ENCODE results near the gene FILIP1L. TPM values are rescaled to one million over a fixed set of nuclear protein-coding genes. Genes with fewer than 3 reads are reported as not detected.

FILIP1L gene
- polyA plus RNA-seq, 3 donors: 0.13 to 0.40 (median 0.25) TPM

DNA sequence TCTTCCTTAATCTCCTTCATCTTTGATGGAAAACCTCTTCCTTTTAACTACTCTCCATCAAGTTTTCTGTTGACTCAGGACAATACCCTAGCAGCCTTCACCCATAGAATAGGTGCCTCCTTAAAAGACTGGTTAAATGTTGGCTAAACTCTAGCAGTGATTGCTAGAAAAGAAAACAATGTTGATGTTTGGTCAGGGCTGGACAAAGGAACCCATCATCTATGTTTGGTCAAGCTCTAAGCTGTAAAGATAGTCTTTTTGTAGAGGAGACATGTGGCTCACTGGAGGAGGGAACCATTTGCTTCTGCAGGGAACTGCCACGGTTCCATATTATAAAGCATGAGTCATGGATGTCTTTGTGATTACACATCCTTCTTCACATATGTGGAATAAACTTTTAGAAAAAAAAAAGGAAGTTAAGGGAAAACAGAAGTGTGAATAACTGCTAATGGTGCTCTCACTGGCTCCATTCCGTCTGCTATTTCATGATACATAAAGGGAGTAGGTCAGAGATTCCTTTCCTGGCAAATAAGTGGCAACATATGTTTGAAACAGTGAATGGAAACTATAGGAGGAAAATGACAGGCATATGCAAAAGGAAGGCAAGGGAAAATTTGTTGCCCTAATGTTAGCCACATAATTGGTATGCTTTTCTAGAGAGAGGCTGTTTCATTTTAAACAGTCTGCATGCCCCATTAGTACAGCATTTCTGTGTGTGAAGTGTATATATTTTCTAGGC, 218.4 kb downstream of the FILIP1L start:
- TF ChIP-seq, protein P1, sequence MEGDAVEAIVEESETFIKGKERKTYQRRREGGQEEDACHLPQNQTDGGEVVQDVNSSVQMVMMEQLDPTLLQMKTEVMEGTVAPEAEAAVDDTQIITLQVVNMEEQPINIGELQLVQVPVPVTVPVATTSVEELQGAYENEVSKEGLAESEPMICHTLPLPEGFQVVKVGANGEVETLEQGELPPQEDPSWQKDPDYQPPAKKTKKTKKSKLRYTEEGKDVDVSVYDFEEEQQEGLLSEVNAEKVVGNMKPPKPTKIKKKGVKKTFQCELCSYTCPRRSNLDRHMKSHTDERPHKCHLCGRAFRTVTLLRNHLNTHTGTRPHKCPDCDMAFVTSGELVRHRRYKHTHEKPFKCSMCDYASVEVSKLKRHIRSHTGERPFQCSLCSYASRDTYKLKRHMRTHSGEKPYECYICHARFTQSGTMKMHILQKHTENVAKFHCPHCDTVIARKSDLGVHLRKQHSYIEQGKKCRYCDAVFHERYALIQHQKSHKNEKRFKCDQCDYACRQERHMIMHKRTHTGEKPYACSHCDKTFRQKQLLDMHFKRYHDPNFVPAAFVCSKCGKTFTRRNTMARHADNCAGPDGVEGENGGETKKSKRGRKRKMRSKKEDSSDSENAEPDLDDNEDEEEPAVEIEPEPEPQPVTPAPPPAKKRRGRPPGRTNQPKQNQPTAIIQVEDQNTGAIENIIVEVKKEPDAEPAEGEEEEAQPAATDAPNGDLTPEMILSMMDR (IDR thresholded peaks at IDR 0.05): no peak
- H3K4me1 Mint-ChIP-seq: peaks cover 30% of the 10 kb centered on the region
- no peaks in the 10 kb centered on the region for H4K20me1 ChIP-seq (ENCODE audit: insufficient read depth, low read length)
- peak overlapping the region; percentile 71 for H3K4me2 ChIP-seq (replicated peaks; ENCODE audit: extremely low read depth, low read length, poor library complexity, severe bottlenecking)
- peak overlapping the region; percentile 24 to 94 for H3K27ac ChIP-seq (ENCODE audit: low read depth in 1 of 2, low read length in 2 of 2)
- peak overlapping the region; percentile 57 to 83 for H3K4me3 Mint-ChIP-seq
- H3K79me2 ChIP-seq (ENCODE audit: insufficient read depth, low read length): no peaks in the 10 kb centered on the region
- H3K36me3 ChIP-seq (replicated peaks in 1 of 2; ENCODE audit: control insufficient read depth in 1 of 2, insufficient read depth in 2 of 2, low read length in 2 of 2): no peaks in the 10 kb centered on the region
- H3K36me3 Mint-ChIP-seq: no peaks in the 10 kb centered on the region
- H3K4me1 ChIP-seq (ENCODE audit: control insufficient read depth in 1 of 2, insufficient read depth in 2 of 2, low read length in 2 of 2): peaks cover 32 to 35% of the 10 kb centered on the region in 2 donors
- peak overlapping the region; percentile 62 for H3K9ac ChIP-seq (ENCODE audit: insufficient read depth, low read length, poor library complexity, severe bottlenecking)
- H3K9me3 Mint-ChIP-seq: peaks cover 0 to 4% (median 0%) of the 10 kb centered on the region in 7 donors
- H3K4me3 ChIP-seq (replicated peaks in 1 of 3; ENCODE audit: low read depth in 2 of 3, low read length in 3 of 3): peak overlapping the region; percentile 30 to 60 (median 56)
- H3K9me3 ChIP-seq (replicated peaks in 1 of 2; ENCODE audit: control insufficient read depth in 1 of 2, insufficient read depth in 1 of 2, low read length in 2 of 2): no peaks in the 10 kb centered on the region
- DNase-seq: peak; percentile 85 to 95 (median 93)
- intact Hi-C loops (cut with micrococcal nuclease): loop anchor here in 1 of 2 donors (10.0 kb wide), 1 partner anchor 149 kb away; no protein-coding TSS in a partner anchor
- peak overlapping the region; percentile 93 to 98 (median 97) for H3K27ac Mint-ChIP-seq
- no peaks in the 10 kb centered on the region for H3K27me3 ChIP-seq (ENCODE audit: control insufficient read depth in 2 of 2, insufficient read depth in 2 of 2, low read length in 2 of 2)
- H2AFZ ChIP-seq (ENCODE audit: insufficient read depth, low read depth, low read length, poor library complexity, severe bottlenecking): peak overlapping the region; percentile 10
- no peaks in the 10 kb centered on the region for H3K27me3 Mint-ChIP-seq (ENCODE audit: low read depth in 3 of 3)
- WGBS (ENCODE audit: insufficient coverage): 0% methylated on average over 1 of the region's 2 CpGs

DNA sequence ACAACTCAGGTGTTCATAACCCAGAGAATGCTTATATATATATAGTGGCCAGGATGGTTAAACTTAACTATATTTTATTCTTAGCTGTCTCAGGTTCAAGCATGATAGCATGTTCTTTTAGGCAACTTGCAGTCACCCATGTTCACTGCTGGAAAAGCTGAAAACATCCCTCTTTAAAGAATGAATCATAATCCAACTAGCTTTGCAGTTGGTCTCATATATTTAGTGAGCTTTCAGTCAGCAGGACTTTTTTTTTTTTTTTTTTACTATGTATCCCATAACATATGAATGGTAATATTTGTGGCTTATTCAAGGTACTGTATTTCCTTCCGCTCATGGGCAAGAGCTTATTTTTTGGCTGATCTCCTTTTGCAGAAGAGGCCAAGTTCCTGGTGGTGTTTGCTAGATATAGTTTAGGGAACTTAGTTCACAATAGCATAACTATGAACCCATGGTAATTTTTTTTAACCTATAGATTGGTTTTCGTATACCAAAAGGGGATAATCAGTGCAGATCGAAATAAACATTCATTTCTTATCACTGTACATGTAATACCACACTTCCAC, 219.1 kb downstream of the FILIP1L start:
- Histone ChIP-seq H3K36me3 (replicated peaks in 1 of 2; ENCODE audit: control insufficient read depth in 1 of 2, insufficient read depth in 2 of 2, low read length in 2 of 2) (no peaks in the 10 kb centered on the region), H3K27me3 (ENCODE audit: control insufficient read depth in 2 of 2, insufficient read depth in 2 of 2, low read length in 2 of 2) (no peaks in the 10 kb centered on the region), H3K27ac (ENCODE audit: low read depth in 1 of 2, low read length in 2 of 2) (peak overlapping the region; percentile 24 to 94), H3K9ac (ENCODE audit: insufficient read depth, low read length, poor library complexity, severe bottlenecking) (no peak overlapping the region), H3K4me2 (replicated peaks; ENCODE audit: extremely low read depth, low read length, poor library complexity, severe bottlenecking) (peak overlapping the region; percentile 71), H3K4me3 (replicated peaks in 1 of 3; ENCODE audit: low read depth in 2 of 3, low read length in 3 of 3) (peak overlapping the region in 1 of 3 experiments; percentile 60), H3K79me2 (ENCODE audit: insufficient read depth, low read length) (no peaks in the 10 kb centered on the region), H3K9me3 (replicated peaks in 1 of 2; ENCODE audit: control insufficient read depth in 1 of 2, insufficient read depth in 1 of 2, low read length in 2 of 2) (no peaks in the 10 kb centered on the region), H4K20me1 (ENCODE audit: insufficient read depth, low read length) (no peaks in the 10 kb centered on the region), H2AFZ (ENCODE audit: insufficient read depth, low read depth, low read length, poor library complexity, severe bottlenecking) (peak overlapping the region; percentile 10), H3K4me1 (ENCODE audit: control insufficient read depth in 1 of 2, insufficient read depth in 2 of 2, low read length in 2 of 2) (peaks cover 26 to 28% of the 10 kb centered on the region in 2 donors)
- 0% methylated on average over 1 of the region's 3 CpGs for WGBS (ENCODE audit: insufficient coverage)
- peak overlapping the region; percentile 93 to 98 (median 97) for H3K27ac Mint-ChIP-seq
- H3K27me3 Mint-ChIP-seq (ENCODE audit: low read depth in 3 of 3): no peaks in the 10 kb centered on the region
- intact Hi-C loops (cut with micrococcal nuclease): loop anchor here in 1 of 2 donors (10.0 kb wide), 1 partner anchor 150 kb away; no protein-coding TSS in a partner anchor
- TF ChIP-seq, protein P1 (IDR thresholded peaks at IDR 0.05): no peak
- peaks cover 0 to 4% (median 0%) of the 10 kb centered on the region in 7 donors for H3K9me3 Mint-ChIP-seq
- peak overlapping the region in 1 of 2 donors; percentile 51 for H3K4me3 Mint-ChIP-seq
- H3K4me1 Mint-ChIP-seq: peaks cover 23% of the 10 kb centered on the region
- H3K36me3 Mint-ChIP-seq: no peaks in the 10 kb centered on the region
- DNase-seq: peak; percentile 25 to 45 (median 33)

All from CD14-positive monocyte (primary cell).